GM08714 (cell line): ENCODE measurements around the gene ARMC7.
A peak's percentile ranks its signal among the peaks of the same experiment; 100 is the strongest.
"Not testable (repeated sequence)": the region's sequence is repeated elsewhere in the genome, so short reads cannot be mapped to it uniquely, and the experiment has no call there.

Experiments
- H3K4me3 ChIP-seq: fragments of 200-500 bp; sonication (Bioruptor generic); 2 replicates; pipeline ENCODE4 v1.5.1; 2014; ENCODE audit warnings: mild to moderate bottlenecking, low read length, inconsistent platforms
- ZNF274 ChIP-seq: IDR thresholded peaks from 2 replicates; pipeline ENCODE4 v1.6.1; 2012; ENCODE audit warnings: mild to moderate bottlenecking, low read depth, low read length

Gene ARMC7

DNA sequence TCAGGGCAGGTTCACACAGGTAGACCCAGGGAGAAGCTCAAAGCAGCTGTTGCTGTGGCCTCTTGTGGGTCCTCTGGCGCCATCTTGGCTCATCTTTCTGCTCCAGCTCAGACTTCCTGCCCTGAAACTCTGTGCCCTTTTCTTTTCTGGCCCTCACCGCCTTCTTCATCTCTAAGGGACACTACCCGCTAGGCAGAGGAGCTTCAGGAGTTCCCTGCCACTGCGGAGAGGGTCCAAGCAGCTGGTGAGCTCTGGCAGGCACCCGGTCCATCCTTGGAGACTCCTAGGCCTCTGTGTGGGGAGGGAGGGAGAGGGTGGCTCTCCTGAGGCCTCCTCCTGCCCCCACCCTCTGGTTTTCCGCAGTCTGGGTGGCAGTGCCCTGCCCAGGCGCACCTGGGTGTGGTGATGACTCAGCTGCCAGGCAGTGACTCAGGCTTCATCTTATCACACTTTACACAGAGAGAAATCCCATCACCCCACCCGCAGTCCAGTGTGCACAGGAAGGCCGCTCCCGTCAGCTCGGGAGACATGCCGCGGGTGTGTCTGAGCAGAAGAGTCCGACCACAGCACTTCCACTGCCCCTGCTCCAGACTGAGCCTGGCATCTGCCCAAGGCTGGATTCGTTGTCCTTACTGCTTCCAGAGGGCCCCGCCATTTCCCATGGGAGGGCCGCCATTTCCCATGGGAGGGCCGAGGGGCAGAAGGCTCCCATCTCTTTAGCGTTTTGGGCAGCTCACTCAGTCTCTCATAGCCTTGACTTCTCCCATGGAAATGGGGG, 14.5 kb downstream of the ARMC7 start:
- TF ChIP-seq ZNF274, result no peak
- H3K4me3 ChIP-seq, result no peak overlapping the region

GRCh38 chr17:75124819-75125162, 15.0 kb downstream of the ARMC7 start:
- no peak for TF ChIP-seq ZNF274

DNA sequence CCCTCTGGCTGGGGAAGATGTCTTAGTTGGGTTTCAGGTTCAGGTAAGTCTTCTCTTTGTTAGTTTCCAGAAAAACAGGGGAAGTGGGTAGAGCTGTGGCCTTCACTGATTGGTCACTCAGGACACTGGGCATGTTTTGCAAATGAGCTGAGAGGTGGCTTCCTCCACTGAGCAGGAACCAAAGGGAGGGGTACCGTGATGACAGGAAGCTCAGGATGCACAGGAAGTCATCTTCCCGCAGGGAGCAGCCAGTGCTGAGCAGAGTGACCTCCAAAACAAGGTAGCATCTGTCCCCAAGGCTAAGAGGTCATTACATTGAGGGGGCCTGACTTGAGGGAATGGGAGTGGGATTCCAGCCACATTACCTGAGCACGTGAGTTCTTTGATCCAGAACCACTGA, 16.2 kb downstream of the ARMC7 start:
- H3K4me3 ChIP-seq, result no peak overlapping the region
- TF ChIP-seq ZNF274, result no peak

More at GRCh38 chr17:75124819-75125162, 15.0 kb downstream of the ARMC7 start:
- H3K4me3 ChIP-seq, result no peak overlapping the region

DNA sequence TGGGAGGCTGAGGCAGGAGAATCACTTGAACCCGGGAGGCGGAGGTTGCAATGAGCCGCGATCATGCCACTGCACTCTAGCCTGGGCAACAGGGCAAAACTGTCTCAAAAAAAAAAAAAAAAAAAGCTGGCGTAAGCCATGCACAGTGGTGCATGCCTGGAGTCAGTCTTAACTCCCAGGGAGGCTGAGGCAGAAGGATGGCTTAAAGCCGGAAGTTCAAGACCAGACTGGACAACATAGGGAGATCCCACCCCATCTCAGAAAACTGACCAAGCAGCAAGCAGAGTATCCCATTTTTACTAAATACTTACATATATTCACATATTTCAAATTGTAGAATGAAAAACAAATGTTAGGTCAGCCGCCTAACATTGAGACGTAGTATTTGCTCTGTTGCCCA, 17.2 kb downstream of the ARMC7 start:
- TF ChIP-seq ZNF274, result no peak

GRCh38 chr17:75127936-75128335, 18.2 kb downstream of the ARMC7 start:
- H3K4me3 ChIP-seq, result not testable (repeated sequence)

More for the DNA sequence above, 17.2 kb downstream of the ARMC7 start:
- no peak overlapping the region for H3K4me3 ChIP-seq

DNA sequence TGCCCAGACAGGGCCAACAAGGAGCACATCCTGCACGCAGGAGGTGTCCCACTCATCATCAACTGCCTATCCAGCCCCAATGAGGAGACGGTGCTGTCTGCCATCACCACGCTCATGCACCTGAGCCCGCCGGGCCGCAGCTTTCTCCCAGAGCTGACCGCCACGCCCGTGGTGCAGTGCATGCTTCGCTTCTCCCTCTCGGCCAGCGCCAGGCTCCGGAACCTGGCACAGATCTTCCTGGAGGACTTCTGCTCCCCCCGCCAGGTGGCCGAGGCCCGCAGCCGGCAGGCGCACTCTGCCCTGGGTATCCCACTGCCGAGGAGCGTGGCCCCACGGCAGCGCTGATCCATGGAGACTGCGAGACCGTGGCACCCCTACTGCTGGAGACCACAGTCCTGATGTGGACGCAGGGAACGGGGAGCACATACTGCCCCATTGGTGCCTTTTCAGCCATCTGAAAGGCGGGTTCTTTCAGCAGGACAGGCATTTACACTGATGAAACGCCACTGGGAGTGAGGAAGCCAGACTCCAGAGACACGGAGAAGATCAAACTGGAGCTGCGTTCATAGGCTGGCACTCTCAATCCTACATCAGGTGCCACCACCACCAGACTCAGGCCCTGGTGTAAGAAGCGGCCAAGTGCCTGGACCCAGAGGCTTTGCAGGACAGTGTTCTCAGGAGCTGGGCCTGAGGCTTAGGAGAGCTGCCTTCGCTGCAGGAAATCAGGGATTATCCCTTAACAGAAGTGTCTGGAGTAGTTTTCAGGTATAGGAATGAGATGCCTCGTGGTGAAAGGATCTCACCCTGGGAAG, 19.1 kb downstream of the ARMC7 start:
- no peak for TF ChIP-seq ZNF274
- no peak overlapping the region for H3K4me3 ChIP-seq

GRCh38 chr17:75129576-75129975, 19.8 kb downstream of the ARMC7 start:
- H3K4me3 ChIP-seq, result no peak overlapping the region
- TF ChIP-seq ZNF274, result no peak

DNA sequence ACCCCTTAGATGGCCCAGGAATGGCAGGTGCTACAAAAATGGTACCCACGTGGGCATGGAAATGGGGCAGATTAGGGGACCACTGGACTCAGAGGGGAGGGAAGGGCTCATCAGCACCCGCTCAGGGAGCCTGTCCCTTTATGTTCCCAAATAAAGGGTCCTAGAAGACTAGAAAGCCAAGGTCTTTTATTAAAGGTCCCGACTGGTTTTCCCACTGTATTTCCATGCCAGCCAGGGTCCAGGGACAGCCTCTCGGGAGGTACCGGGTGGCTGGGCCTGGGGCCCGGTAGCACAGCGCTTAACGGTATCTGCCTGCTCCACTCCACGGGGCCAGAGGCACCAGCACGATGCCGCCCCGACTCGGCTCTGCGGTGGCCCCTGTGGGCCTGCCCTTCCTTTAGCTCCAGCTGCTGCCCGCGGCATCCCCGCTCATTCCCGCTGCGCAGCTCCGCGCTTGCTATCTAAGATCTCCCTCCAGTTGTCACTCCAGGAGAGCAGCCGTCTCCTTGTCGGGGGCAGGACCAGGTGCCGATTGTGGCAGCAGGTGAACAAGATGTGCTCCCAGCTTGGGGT, 20.4 kb downstream of the ARMC7 start:
- peak overlapping the region; percentile 95; the same call in 1 of the 2 replicates for H3K4me3 ChIP-seq
- no peak for TF ChIP-seq ZNF274

GRCh38 chr17:75130632-75131277, 21.0 kb downstream of the ARMC7 start:
- peak overlapping the region; percentile 95 for H3K4me3 ChIP-seq
- TF ChIP-seq ZNF274, result no peak

- H3K4me3 ChIP-seq, result peak within 1 kb of the TSS; percentile 95
- TF ChIP-seq ZNF274, result no peak
Measured at GRCh38 chr17:75131278-75132017, 21.7 kb downstream of the ARMC7 start, which contains the start of gene NT5C. Gene NT5C, minus strand, starts transcription at chr17:75131742. Its CDS starts 35 bp downstream, at chr17:75131707.

DNA sequence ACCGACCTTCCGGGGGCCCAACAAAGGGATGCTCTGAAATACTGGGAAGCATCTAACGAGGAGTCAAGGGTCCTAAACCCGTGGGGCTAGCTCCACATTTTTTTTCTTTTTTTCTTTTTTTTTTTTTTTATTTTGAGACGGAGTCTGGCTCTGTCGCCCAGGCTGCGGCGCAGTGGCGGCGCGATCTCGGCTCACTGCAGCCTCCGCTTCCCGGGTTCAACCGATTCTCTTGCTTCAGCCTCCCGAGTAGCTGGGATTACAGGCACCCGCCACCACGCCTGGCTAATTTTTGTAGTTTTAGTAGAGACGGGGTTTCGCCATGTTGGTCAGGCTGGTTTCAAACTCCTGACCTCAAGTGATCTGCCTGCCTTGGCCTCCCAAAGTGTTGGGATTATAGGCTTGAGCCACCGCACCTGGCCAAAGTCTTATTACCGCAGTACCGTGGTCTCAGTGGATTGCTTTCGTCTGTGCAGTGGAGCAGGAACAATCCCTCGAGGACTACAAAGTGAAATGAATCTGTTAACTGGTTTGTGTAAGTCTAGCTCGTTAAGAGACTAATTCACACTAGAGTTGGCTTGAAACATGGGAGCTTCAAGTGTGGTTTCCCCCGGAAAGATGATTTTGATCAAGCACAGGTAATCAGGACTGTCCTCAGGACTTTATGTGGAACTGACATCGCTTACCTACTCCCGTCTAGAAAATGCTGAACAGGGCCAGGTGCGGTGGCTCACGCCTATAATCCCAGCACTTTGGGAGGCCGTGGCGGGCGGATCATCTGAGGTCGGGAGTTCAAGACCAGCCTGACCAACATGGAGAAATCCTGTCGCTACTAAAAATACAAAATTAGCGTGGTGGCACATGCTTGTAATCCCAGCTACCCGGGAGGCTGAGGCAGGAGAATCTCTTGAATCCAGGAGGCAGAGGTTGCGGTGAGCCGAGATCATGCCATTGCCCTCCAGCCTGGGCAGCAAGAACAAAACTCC, 22.5 kb downstream of the ARMC7 start:
- peak overlapping the region; percentile 95; the same call in 1 of the 2 replicates for H3K4me3 ChIP-seq

DNA sequence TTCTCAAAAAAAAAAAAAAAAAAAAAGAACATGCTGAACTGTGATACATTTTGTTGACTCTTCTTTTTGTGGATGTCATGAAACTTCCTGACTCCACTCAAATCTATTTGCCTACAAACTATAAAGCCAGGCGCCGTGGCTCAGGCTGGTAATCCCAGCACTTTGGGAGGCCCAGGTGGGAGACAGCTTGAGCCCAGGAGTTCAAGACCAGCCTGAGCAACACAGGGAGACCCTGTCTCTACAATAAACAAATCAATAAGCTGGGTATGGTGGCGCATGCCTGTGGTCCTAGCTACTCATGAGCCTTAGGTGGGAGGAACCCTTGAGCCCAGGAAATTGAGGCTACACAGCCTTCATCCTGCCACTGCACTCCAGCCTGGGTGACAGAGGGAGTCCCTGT, 23.2 kb downstream of the ARMC7 start:
- TF ChIP-seq ZNF274, result no peak
- no peak overlapping the region for H3K4me3 ChIP-seq

DNA sequence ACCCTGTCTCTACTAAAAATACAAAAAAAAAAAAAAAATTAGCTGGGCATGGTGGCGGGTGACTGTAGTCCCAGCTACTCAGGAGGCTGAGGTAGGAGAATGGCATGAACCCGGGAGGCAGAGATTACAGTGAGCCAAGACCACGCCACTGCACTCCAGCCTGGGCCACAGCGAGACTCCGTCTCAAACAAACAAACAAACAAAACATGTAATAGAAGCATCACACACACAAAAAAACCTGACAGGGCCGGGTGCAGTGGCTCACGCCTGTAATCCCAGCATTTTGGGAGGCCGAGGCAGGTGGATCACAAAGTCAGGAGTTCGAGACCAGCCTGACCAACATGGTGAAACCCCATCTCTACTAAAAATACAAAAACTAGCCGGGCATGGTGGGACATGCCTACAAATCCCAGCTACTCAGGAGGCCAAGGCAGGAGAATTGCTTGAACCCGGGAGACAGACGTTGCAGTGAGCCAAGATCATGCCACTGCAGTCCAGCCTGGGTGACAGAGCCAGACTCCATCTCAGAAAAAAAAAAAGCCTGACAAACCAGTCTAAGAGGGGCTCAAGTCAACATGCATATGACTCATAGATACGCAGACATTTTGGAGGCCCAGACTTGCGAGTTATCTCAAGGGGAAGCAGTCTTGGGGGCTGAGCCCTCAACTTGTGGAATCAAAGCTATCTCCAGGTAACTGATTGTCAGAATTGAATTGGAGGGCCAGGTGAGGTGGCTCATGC, 24.0 kb downstream of the ARMC7 start:
- H3K4me3 ChIP-seq, result not testable (repeated sequence)
